GM21723 (cell line): ENCODE measurements around the gene HYCC1.
"Not testable (repeated sequence)": the region's sequence is repeated elsewhere in the genome, so short reads cannot be mapped to it uniquely, and the experiment has no call there.

Source experiments
- ATAC-seq: cut with Tn5 transposase; IDR thresholded peaks from one replicate; pipeline ENCODE4 v1.9.1; 2021; ENCODE audit warnings: mild to moderate bottlenecking, moderate library complexity; ENCODE audit not compliant: unreplicated experiment

The HYCC1 gene

GRCh38 chr7:22989643-22990587 is 24.0 kb downstream of the HYCC1 start:
- ATAC-seq: no peak

- no peak for ATAC-seq
Observed at GRCh38 chr7:22985436-22985835, 28.5 kb downstream of the HYCC1 start.

- ATAC-seq: no peak
Observed at GRCh38 chr7:22983257-22983855, 30.6 kb downstream of the HYCC1 start.

GRCh38 chr7:22980422-22980821 is 33.5 kb downstream of the HYCC1 start:
- ATAC-seq: no peak

- no peak for ATAC-seq
Observed at GRCh38 chr7:22979861-22980260, 34.1 kb downstream of the HYCC1 start.

- ATAC-seq: no peak
Observed at GRCh38 chr7:22979251-22979650, 34.7 kb downstream of the HYCC1 start.

GRCh38 chr7:22974636-22975035 is 39.3 kb downstream of the HYCC1 start:
- not testable (repeated sequence) for ATAC-seq

- no peak for ATAC-seq
Observed at GRCh38 chr7:22972207-22972606, 41.7 kb downstream of the HYCC1 start.

GRCh38 chr7:22969010-22969431 is 44.9 kb downstream of the HYCC1 start:
- no peak for ATAC-seq
